VCaP (cell line): ENCODE data around the gene CACNA2D3.
A peak's percentile ranks its signal among the peaks of the same experiment; 100 is the strongest.

Experiments
- H3K27ac ChIP-seq: fragments of 450-650 bp; 2 replicates; pipeline ENCODE4 v1.5.1; 2017
- CTCF ChIP-seq: fragments of 450-650 bp; conservative IDR thresholded peaks from 2 replicates; pipeline ENCODE4 v1.5.1; 2017; ENCODE audit warnings: mild to moderate bottlenecking, moderate library complexity

Gene CACNA2D3

GRCh38 chr3:54785976-54786375, 663.6 kb downstream of the CACNA2D3 start:
- no peak overlapping the region for H3K27ac ChIP-seq
- TF ChIP-seq CTCF: no peak

GRCh38 chr3:54790051-54790450, 667.7 kb downstream of the CACNA2D3 start:
- H3K27ac ChIP-seq: no peak overlapping the region
- no peak for TF ChIP-seq CTCF

- no peak overlapping the region for H3K27ac ChIP-seq
- TF ChIP-seq CTCF: no peak
Measured at GRCh38 chr3:54791501-54792156, 669.3 kb downstream of the CACNA2D3 start.

- no peak for TF ChIP-seq CTCF
- peak overlapping the region; percentile 66 for H3K27ac ChIP-seq
Measured at GRCh38 chr3:54792584-54792983, 670.2 kb downstream of the CACNA2D3 start.

GRCh38 chr3:54793171-54793570, 670.8 kb downstream of the CACNA2D3 start:
- no peak for TF ChIP-seq CTCF
- peak overlapping the region; percentile 66 for H3K27ac ChIP-seq

GRCh38 chr3:54797111-54797510, 674.8 kb downstream of the CACNA2D3 start:
- TF ChIP-seq CTCF: no peak
- H3K27ac ChIP-seq: no peak overlapping the region

- no peak for TF ChIP-seq CTCF
- H3K27ac ChIP-seq: no peak overlapping the region
Measured at GRCh38 chr3:54800478-54800877, 678.1 kb downstream of the CACNA2D3 start.
